ENCODE measurements around the gene SPIN1.

The SPIN1 gene

DNA sequence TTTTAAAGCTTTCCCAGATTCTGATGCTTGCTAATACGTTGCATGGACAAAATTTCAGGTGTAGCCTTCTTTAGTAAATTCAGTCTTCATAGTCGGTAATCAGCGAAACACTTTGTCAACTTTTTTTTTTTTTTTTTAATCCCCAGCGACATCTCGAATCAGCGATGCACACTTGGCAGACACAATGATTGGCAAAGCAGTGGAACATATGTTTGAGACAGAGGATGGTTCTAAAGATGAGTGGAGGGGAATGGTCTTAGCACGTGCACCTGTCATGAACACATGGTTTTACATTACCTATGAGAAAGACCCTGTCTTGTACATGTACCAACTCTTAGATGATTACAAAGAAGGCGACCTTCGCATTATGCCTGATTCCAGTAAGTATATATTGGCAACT lies 80.0 kb downstream of the SPIN1 start:
- Histone ChIP-seq H3K9ac (ENCODE audit: low read depth, low read length) (no peak overlapping the region), H3K4me1 (ENCODE audit: insufficient read depth, low read length) (peaks cover 7% of the 10 kb centered on the region; the same call in 1 of the 2 replicates), H3K36me3 (ENCODE audit: insufficient read depth, low read length) (peaks cover 7% of the 10 kb centered on the region), H3K9me3 (ENCODE audit: control insufficient read depth, insufficient read depth, low read length) (no peaks in the 10 kb centered on the region)

DNA sequence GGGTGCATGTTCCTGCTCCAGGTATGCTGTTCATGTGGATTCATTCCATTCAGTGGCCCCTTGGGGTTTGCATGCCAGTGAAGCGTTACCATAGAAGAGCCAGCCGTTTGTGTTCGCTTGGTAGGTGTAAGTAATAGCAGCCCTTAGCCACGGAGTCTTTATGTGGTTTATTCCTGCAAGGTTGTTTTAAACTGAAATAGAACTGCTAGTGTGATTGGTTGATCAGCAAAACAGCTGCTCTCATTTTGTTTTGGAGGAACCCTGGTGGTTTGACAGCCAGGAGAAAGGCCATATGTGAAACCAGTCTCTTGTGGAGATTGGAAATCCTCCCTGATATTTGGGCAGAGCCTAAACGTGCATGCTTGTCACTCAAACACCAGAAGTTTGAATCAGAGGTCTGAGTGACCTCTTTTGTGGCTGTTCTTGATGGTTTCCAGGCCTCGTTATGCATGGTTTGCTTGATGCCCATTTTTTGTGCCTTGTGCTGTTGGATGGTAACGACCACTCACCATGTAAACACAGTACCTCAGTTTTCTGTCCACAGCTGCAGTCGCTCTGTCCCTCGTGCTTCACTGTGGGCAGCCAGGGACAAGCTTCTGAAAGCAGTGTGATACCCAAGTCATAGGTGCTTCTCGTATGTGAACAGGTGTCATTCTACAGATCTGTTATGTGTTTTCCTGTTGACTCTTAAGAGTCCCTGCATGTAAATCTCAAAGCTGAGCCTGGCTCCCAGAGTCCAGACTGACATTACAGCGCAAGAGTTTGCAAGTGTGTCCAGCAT lies 88.4 kb downstream of the SPIN1 start:
- Histone ChIP-seq H3K36me3 (ENCODE audit: insufficient read depth, low read length) (peaks cover 15% of the 10 kb centered on the region), H3K9ac (ENCODE audit: low read depth, low read length) (no peak overlapping the region), H3K4me1 (ENCODE audit: insufficient read depth, low read length) (no peaks in the 10 kb centered on the region; the same call in 1 of the 2 replicates), H3K9me3 (ENCODE audit: control insufficient read depth, insufficient read depth, low read length) (no peaks in the 10 kb centered on the region)

GRCh38 chr9:88477300-88477751 lies 89.1 kb downstream of the SPIN1 start:
- Histone ChIP-seq H3K9ac (ENCODE audit: low read depth, low read length) (no peak overlapping the region), H3K36me3 (ENCODE audit: insufficient read depth, low read length) (peaks cover 11% of the 10 kb centered on the region), H3K4me1 (ENCODE audit: insufficient read depth, low read length) (no peaks in the 10 kb centered on the region; the same call in 1 of the 2 replicates), H3K9me3 (ENCODE audit: control insufficient read depth, insufficient read depth, low read length) (no peaks in the 10 kb centered on the region)

GRCh38 chr9:88478246-88478645 lies 90.0 kb downstream of the SPIN1 start:
- peaks cover 14% of the 10 kb centered on the region for H3K36me3 ChIP-seq (ENCODE audit: insufficient read depth, low read length)
- H3K9ac ChIP-seq (ENCODE audit: low read depth, low read length), result no peak overlapping the region
- no peaks in the 10 kb centered on the region for H3K9me3 ChIP-seq (ENCODE audit: control insufficient read depth, insufficient read depth, low read length)
- no peaks in the 10 kb centered on the region; the same call in 1 of the 2 replicates for H3K4me1 ChIP-seq (ENCODE audit: insufficient read depth, low read length)

GRCh38 chr9:88481933-88482332 lies 93.7 kb downstream of the SPIN1 start:
- H3K9ac ChIP-seq (ENCODE audit: low read depth, low read length), result no peak overlapping the region
- no peaks in the 10 kb centered on the region for H3K4me1 ChIP-seq (ENCODE audit: insufficient read depth, low read length)
- peaks cover 6% of the 10 kb centered on the region; the same call in 1 of the 2 replicates for H3K36me3 ChIP-seq (ENCODE audit: insufficient read depth, low read length)
- no peaks in the 10 kb centered on the region for H3K9me3 ChIP-seq (ENCODE audit: control insufficient read depth, insufficient read depth, low read length)

GRCh38 chr9:88488166-88488565 lies 99.9 kb downstream of the SPIN1 start:
- peaks cover 3% of the 10 kb centered on the region for H3K36me3 ChIP-seq (ENCODE audit: insufficient read depth, low read length)
- H3K9me3 ChIP-seq (ENCODE audit: control insufficient read depth, insufficient read depth, low read length), result no peaks in the 10 kb centered on the region
- no peak overlapping the region for H3K9ac ChIP-seq (ENCODE audit: low read depth, low read length)
- H3K4me1 ChIP-seq (ENCODE audit: insufficient read depth, low read length), result no peaks in the 10 kb centered on the region

DNA sequence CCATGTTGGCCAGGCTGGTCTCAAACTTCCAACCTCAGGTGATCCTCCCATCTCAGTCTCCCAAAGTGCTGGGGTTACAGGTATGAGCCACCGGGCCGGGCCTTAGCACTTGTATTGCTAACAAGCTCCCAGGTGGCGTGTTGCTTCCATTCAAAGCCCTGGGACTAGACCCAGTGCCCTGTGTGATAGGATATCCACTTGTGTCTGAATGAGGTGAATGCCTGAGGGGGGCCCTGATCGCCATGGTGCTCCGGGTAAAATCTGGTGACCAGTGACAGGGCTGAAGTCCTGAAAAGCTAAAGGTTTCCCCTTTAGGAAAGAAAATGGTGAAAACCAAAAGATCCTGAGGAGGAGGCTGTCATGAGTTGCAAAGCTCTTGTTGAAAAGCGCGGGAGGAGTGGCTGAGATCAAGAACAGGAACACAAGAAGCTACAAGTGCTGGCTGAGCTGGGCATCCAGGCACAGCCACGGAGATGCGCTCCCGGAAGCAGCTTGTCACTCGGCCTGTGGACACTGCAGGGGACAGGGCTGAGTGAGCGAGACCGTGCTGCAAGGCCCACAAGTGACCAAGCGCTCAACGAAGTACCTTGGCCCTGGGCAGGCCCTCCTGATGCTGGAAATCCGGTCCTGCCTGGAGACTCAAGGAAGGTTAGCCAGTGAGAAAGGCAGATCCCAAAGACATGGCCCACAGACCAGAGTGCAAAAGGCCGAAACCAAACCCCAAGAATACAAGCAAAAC lies 106.9 kb downstream of the SPIN1 start:
- Histone ChIP-seq H3K9ac (ENCODE audit: low read depth, low read length) (no peak overlapping the region), H3K36me3 (ENCODE audit: insufficient read depth, low read length) (no peaks in the 10 kb centered on the region), H3K9me3 (ENCODE audit: control insufficient read depth, insufficient read depth, low read length) (no peaks in the 10 kb centered on the region), H3K4me1 (ENCODE audit: insufficient read depth, low read length) (peaks cover 3% of the 10 kb centered on the region; the same call in 1 of the 2 replicates)

GRCh38 chr9:88497224-88497623 lies 109.0 kb downstream of the SPIN1 start:
- Histone ChIP-seq H3K36me3 (ENCODE audit: insufficient read depth, low read length) (no peaks in the 10 kb centered on the region), H3K9me3 (ENCODE audit: control insufficient read depth, insufficient read depth, low read length) (no peaks in the 10 kb centered on the region), H3K4me1 (ENCODE audit: insufficient read depth, low read length) (peaks cover 4% of the 10 kb centered on the region; the same call in 1 of the 2 replicates), H3K9ac (ENCODE audit: low read depth, low read length) (no peak overlapping the region)

DNA sequence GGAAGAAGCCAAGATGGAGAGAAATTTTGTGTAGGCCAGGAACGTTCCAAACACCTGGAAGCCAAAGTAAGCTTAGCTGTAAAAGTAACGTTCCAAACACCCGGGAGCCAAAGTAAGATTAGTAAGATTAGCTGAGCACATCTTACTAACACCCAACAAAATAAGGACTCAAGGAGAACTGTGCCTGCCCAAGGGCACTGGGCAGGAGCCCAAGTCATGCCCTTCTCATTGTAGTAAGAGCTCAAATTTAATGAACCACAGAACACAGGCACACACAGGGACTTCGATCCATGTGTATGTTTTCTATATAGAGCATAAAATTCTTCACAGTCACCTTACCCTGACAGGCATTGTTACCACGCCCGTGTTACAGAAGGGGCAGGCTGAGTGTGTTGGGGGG lies 110.6 kb downstream of the SPIN1 start:
- no peaks in the 10 kb centered on the region for H3K9me3 ChIP-seq (ENCODE audit: control insufficient read depth, insufficient read depth, low read length)
- H3K36me3 ChIP-seq (ENCODE audit: insufficient read depth, low read length), result no peaks in the 10 kb centered on the region
- peaks cover 12% of the 10 kb centered on the region for H3K4me1 ChIP-seq (ENCODE audit: insufficient read depth, low read length)
- H3K9ac ChIP-seq (ENCODE audit: low read depth, low read length), result no peak overlapping the region

DNA sequence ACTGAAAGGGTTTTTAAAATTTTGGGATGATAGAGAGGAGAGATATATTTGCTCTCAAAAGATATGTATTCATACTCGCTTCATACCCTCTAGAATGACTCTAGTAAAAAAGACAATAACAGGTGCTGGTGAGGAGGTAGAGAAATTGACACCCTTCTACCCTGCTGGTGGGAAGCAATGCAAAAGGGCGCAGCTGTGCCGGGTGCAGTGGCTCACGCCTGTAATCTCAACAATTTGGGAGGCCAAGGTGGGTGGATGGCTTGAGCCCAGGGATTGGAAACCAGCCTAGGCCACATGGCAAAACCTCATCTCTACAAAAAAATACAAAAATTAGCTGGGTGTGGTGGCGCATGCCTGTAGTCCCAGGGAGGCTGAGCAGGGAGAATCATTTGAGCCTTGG lies 112.8 kb downstream of the SPIN1 start:
- Histone ChIP-seq H3K4me1 (ENCODE audit: insufficient read depth, low read length) (peaks cover 10% of the 10 kb centered on the region), H3K9me3 (ENCODE audit: control insufficient read depth, insufficient read depth, low read length) (no peaks in the 10 kb centered on the region), H3K36me3 (ENCODE audit: insufficient read depth, low read length) (no peaks in the 10 kb centered on the region), H3K9ac (ENCODE audit: low read depth, low read length) (no peak overlapping the region)

GRCh38 chr9:88502552-88503034 lies 114.3 kb downstream of the SPIN1 start:
- H3K36me3 ChIP-seq (ENCODE audit: insufficient read depth, low read length), result no peaks in the 10 kb centered on the region
- no peak overlapping the region for H3K9ac ChIP-seq (ENCODE audit: low read depth, low read length)
- H3K9me3 ChIP-seq (ENCODE audit: control insufficient read depth, insufficient read depth, low read length), result no peaks in the 10 kb centered on the region
- H3K4me1 ChIP-seq (ENCODE audit: insufficient read depth, low read length), result peaks cover 10% of the 10 kb centered on the region

- peaks cover 10% of the 10 kb centered on the region for H3K4me1 ChIP-seq (ENCODE audit: insufficient read depth, low read length)
- no peaks in the 10 kb centered on the region for H3K36me3 ChIP-seq (ENCODE audit: insufficient read depth, low read length)
- H3K9me3 ChIP-seq (ENCODE audit: control insufficient read depth, insufficient read depth, low read length), result no peaks in the 10 kb centered on the region
- no peak overlapping the region for H3K9ac ChIP-seq (ENCODE audit: low read depth, low read length)
Observed at GRCh38 chr9:88503081-88503844, 115.0 kb downstream of the SPIN1 start.

DNA sequence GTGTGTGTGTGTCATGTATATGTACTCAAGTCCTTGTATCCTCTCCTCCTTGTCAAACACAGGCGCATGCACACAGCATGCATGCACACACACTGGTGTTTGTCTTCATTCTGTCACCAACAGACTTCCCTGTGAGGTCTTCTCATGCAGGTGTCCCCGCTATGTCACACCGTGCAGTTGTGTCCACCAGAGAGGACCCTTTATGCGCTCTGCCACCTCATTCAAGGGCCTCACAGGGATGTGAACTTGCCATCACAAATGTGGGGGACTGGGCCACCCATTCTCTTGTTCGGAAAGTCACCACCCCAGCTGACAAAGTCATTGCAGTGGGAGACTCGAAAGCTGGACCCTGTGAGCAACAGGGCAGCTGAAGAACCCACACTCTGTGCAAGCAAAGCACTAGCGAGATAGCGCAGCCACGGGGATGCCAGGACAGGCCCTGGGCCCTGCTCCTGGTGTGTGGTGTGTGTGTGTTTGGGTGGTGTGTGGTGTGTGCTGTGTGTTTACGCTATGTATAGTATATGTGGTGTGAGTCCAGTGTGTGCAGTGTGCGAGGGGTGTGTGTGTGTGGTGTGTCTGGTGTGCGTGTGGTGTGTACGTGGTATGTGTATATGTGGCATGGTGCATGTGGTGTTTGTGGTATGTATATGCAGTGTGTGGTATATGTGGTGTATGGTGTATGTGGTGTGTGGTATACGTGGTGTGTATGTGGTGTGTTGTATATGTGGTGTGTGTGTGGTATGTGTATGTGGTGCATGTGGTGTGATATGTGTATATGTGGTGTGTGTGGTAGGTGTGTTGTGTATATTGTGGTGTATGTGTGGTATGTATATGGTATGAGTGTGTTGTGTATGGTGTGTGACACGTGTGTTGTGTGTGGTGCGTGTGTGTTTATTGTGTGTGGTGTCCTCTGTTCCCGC lies 115.9 kb downstream of the SPIN1 start:
- H3K36me3 ChIP-seq (ENCODE audit: insufficient read depth, low read length), result no peaks in the 10 kb centered on the region
- peaks cover 10% of the 10 kb centered on the region for H3K4me1 ChIP-seq (ENCODE audit: insufficient read depth, low read length)
- 0 out of 2 replicates have a peak, but pooled peaks cover 3% of the 10 kb centered on the region for H3K9me3 ChIP-seq (ENCODE audit: control insufficient read depth, insufficient read depth, low read length)
- no peak overlapping the region for H3K9ac ChIP-seq (ENCODE audit: low read depth, low read length)
